Motor neuron (in vitro differentiated cells): ENCODE results near the gene ASB3. TPM values are rescaled to one million over a fixed set of nuclear protein-coding genes. Genes with fewer than 3 reads are reported as not detected.

ENCODE experiments used
- ATAC-seq, 8 experiments: fragments of 200-7000 bp; cut with Tn5 transposase; replicated peaks in 6 of 8; 2 replicates each; pipeline ENCODE4 v1.8.0; 2021; ENCODE audit warnings: mild to moderate bottlenecking in 8 of 8, moderate library complexity in 8 of 8
- H3K27ac ChIP-seq, 2 donors: fragments of 250-450 bp; sonication (Bioruptor Pico); 2 replicates each; pipeline ENCODE4 v1.9.0; 2021; ENCODE audit warnings: antibody characterized with exemption in 2 of 2, mild to moderate bottlenecking in 2 of 2, moderate library complexity in 1 of 2
- H3K4me1 ChIP-seq, 2 donors: fragments of 250-450 bp; sonication (Bioruptor Pico); replicated peaks in 1 of 2; 2 replicates each; pipeline ENCODE4 v1.6.1; 2021; ENCODE audit warnings: antibody characterized with exemption in 2 of 2, mild to moderate bottlenecking in 2 of 2, moderate library complexity in 1 of 2
- H3K4me3 ChIP-seq, 5 donors: fragments of 250-450 bp; sonication (Bioruptor Pico); 2 replicates each; pipeline ENCODE4 v1.9.0; 2021; ENCODE audit warnings: antibody characterized with exemption in 5 of 5, mild to moderate bottlenecking in 5 of 5, moderate library complexity in 4 of 5
- WGBS, 10 experiments: fragments of 450-650 bp; shearing (Covaris generic); methylation state at CpG; one replicate each; pipeline ENCODE4 v1.0.0; 2022; 5-methylcytosine and 5-hydroxymethylcytosine counted together
- in situ Hi-C, 9 experiments: fragments of 400-800 bp; cut with MboI; loops; one replicate each; pipeline ENCODE4 v1.15.0; 2021; ENCODE audit warnings: low sequenced_read_pairs in 9 of 9, low pct_unique_long_range_greater_than_20kb in 2 of 9; ENCODE audit not compliant: unreplicated experiment in 9 of 9
- total RNA-seq, 8 experiments: library from RNA; unstranded; fragments of 300-600 nt; gene quantifications; 2 replicates each; pipeline versions ENCODE4 v1.2.3 to v1.2.4, GENCODE V29; 2022

The ASB3 gene
- total RNA-seq, 8 experiments from 2014 or later, result 14.2 to 44.5 (median 38.9) TPM

DNA sequence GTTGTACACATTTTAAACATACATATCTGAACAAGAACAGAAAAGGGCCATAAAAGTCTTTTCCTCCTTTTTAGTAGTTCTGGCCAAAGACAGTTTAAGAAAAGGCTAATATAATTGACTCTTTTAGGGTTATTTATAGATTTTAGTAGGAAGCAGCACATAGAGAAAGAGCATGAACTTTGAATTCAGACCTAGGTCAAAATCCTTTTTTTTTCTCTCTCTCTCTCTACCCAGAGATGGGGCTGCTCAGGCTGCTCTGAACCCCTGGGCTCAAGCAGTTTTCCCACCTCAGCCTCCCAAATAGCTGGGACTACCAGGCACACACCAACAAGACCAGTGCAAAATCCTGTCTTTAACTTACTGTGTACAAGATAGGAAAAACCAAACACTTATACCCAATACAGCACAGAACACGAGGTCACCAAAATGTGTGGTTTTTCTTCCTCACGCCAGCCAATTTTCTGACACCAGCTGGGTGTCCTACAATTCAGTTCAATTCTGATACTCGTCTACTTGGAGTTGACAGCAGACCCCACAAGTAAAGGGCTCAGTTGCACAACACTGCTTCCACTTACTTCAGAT lies 32.2 kb upstream of the ASB3 start:
- in situ Hi-C loops, result no loop called here
- Histone ChIP-seq H3K27ac (no peak overlapping the region), H3K4me3 (no peak overlapping the region), H3K4me1 (no peaks in the 10 kb centered on the region)
- ATAC-seq, result no peak
- WGBS, 10 experiments, result 80 to 100% (median 98%) methylated on average over 1 to 3 of the region's 3 CpGs; no CpG with 5 or more reads in 4 of the 10 experiments

DNA sequence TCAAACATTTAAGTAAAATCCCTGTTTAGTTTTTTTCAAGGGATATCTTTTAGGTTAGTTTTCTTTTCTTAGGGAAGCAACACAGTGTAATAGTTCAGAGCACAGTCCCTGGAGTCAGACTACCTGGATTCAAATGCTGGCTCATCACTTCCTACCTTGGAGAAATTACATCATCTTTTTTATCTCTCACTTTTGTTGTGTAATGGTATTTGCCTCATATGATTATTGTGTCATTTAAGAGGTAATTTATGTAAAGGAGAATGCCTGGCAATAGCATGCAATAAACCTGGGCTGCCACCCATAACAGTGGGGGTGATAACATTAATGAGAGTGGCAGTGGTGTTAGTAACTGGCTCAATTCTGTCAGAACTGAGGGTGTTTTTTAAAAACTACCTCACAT lies 26.4 kb upstream of the ASB3 start:
- H3K27ac ChIP-seq, result no peak overlapping the region
- no peak overlapping the region for H3K4me3 ChIP-seq
- no peaks in the 10 kb centered on the region for H3K4me1 ChIP-seq
- ATAC-seq, result no peak
- in situ Hi-C loops, result no loop called here

DNA sequence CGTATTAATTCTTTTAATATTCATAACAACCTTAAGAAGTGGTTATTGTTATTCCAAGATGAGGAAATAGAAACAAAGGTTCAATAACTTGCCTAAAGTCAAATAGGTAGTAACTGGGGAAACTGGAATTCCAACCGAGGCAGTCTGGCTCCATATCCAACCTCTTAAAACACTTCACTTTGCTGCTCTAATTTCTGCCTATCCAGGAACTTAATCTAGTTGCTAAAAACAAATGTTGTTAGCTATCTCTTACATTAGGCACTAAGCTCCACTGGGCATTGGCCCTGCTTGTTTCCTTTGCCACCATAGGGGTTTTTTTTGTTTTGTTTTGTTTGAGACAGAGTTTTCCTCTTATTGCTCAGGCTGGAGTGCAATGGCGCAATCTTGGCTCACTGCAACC lies 24.8 kb upstream of the ASB3 start:
- in situ Hi-C loops, result no loop called here
- H3K27ac ChIP-seq, result no peak overlapping the region
- no peak overlapping the region for H3K4me3 ChIP-seq
- no peaks in the 10 kb centered on the region for H3K4me1 ChIP-seq
- no peak for ATAC-seq
- 80 to 100% (median 92%) methylated on average over 1 to 3 of the region's 3 CpGs; no CpG with 5 or more reads in 2 of the 10 experiments for WGBS, 10 experiments

DNA sequence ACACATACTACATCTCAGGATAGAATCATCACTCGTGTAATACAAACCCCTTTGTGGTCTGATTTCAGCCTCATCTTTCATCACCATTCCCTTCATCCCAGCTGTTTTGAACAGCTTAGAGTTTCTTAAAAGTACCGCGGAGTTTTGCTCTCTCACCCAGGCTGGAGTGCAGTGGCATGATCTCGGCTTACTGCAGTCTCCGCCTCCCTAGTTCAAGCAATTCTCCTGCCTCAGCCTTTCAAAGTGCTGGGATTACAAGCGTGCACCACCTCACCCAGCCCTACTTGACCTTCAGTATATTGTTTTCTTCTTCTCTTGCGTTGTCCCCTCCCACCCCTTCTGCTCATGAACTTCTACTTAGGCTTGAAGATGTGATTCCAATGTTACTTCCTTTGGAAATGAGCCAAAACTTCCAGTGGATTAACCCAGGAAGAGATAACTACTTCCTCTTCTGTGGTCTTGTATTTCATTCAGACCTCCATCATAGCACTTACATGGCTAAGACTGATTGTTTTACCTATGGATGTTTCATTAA lies 15.9 kb upstream of the ASB3 start:
- H3K4me3 ChIP-seq, result no peak overlapping the region
- H3K27ac ChIP-seq, result no peak overlapping the region
- ATAC-seq, result no peak
- 40 to 100% (median 81%) methylated on average over 1 to 7 of the region's 7 CpGs for WGBS, 10 experiments
- H3K4me1 ChIP-seq, result no peaks in the 10 kb centered on the region
- in situ Hi-C loops, result no loop called here

DNA sequence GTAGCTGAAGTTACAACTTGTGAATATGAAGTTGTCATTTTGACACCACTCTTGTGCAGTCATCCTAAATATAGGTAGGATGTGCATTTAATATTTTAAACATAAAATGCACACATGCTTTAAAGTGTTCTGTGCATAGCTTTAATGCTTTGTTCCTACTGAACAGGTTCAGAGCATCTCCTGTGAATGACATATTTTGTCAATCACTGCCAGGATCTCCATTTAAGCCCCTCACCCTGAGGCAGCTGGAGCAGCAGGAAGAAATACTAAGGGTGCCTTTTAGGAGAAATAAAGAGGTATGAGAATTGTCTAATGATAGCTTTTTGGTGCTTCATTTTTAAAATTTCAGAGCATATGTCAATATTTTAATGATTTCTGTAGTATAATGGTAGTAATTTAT lies 14.8 kb upstream of the ASB3 start:
- ATAC-seq, result no peak
- Histone ChIP-seq H3K4me1 (no peaks in the 10 kb centered on the region), H3K27ac (no peak overlapping the region), H3K4me3 (no peak overlapping the region)
- in situ Hi-C loops, result no loop called here

DNA sequence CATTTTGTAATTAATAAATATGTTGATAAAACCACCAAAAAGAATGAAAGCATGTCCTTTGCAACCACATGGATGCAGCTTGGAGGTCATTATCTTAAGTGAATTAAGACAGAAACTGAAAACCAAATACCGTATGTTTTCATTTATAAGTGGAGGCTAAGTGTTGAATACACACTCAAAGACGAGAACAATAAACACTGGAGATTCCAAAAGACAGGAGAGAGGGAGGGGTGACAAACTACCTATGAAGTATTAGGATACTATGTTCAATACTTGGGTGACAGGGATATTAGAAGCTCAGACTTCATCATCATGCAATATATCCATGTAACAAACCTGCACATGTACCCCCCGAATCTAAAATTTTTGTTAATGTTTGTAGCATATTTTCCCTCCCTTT lies 7.1 kb upstream of the ASB3 start:
- WGBS, 10 experiments, result 31 to 96% (median 89%) methylated on average over 2 to 3 of the region's 3 CpGs; no CpG with 5 or more reads in 1 of the 10 experiments
- in situ Hi-C loops, result no loop called here
- no peak overlapping the region for H3K27ac ChIP-seq
- no peak for ATAC-seq
- H3K4me1 ChIP-seq, result no peaks in the 10 kb centered on the region
- H3K4me3 ChIP-seq, result no peak overlapping the region

DNA sequence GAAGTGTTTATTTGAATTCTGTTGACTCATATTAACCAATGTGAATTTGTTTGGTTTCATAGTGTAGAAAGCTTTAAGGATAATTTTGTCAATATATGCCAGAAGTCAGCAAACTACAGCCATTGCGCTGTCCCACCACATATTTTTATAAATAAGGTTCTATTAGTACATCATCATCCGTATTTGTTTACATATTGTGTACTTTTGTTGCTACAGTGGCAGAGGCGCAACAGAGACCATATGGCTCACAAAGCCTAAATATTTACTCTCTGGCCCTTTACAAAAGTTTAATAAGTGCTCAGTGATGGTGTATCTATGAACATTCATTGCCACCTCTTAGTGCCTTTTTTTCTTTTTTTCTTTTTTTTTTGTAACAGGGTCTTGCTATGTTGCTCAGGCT lies 6.5 kb upstream of the ASB3 start:
- Histone ChIP-seq H3K4me3 (no peak overlapping the region), H3K4me1 (peaks cover 1 to 5% of the 10 kb centered on the region in 2 donors), H3K27ac (no peak overlapping the region)
- ATAC-seq, result no peak
- in situ Hi-C loops, result no loop called here
- 78 to 100% (median 96%) methylated on average over 1 to 3 of the region's 3 CpGs; no CpG with 5 or more reads in 2 of the 10 experiments for WGBS, 10 experiments

DNA sequence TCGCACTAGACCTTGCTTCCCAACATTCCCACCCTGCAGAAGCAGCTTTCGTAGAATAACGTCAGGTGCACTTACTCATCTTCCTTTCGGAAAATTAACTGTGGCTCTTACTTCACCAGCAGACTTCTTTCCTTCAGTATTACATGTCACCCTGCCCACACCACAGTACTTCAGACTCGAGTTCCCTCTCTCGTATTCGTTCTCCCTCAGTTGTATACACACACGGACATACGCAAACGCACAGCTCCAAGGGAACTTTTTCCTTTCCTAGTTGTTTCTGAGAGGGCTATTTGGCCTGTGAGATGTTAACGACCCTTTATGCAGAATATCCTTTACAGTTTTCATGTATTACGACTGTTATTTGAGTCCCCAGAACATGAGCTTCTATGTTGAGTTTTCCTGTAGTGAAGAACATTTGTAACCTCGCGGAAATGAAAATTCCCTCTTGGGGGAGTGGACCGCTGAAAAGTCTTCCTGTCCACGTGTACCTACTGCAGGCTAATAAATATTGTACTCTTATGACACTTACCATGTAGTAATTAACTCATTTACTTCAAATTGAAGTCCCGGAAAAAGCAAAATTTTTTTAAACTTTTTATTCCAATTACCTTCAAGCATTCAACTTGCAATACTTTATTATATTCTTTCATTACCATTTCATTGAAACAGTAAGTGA lies 999 bp upstream of the ASB3 start:
- in situ Hi-C loops, result no loop called here
- 1 to 11% (median 7%) methylated on average over 7 to 17 of the region's 17 CpGs for WGBS, 10 experiments
- peak in 5 of 8 experiments; percentile 0 to 6 (median 4) for ATAC-seq
- peak overlapping the region; percentile 84 to 94 for H3K27ac ChIP-seq
- peaks cover 19 to 22% of the 10 kb centered on the region in 2 donors for H3K4me1 ChIP-seq
- peak overlapping the region; percentile 67 to 81 (median 72) for H3K4me3 ChIP-seq

DNA sequence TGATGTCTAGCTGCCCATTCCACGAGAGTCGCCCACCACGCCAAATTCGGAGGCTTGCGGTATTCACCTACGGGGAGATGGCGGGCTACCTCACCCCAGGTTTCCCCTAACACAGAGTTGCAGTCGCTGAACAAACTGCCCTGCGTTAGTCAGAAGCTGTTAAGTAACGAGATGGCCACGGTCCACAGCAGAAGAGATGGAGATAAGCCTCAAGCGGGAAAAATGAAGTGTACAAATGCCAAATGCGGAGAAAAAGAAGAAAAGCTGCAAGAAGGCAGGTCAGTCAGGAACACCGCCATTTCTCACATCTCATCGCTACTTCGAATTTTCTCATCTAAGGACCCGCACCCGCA lies 425 bp downstream of the ASB3 start:
- in situ Hi-C loops, result no loop called here
- whole genome bisulfite sequencing, 10 experiments, result 0% methylated on average over 3 to 15 of the region's 18 CpGs
- Histone ChIP-seq H3K4me1 (peaks cover 19 to 22% of the 10 kb centered on the region in 2 donors), H3K27ac (peak overlapping the region; percentile 84 to 94), H3K4me3 (peak overlapping the region; percentile 67 to 81 (median 72))
- peak; percentile 11 to 42 (median 28) for ATAC-seq

DNA sequence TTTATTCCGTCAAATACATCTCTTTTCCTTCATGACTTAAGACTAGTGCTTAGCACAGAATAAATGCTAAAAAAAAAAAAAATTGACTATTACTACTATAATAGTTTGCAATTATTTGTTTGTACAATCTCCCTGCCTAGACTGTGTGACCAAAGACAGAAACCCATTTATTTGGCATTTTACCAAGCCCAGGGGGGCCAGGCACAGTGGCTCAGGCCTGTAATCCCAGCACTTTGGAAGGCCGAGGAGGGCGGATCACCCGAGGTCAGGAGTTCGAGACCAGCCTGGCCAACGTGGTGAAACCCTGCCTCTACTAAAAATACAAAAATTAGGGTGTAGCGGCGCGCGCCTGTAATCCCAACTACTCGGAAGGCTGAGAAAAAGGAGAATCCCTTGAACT lies 1.4 kb downstream of the ASB3 start:
- in situ Hi-C loops, result no loop called here
- Histone ChIP-seq H3K4me3 (peak overlapping the region; percentile 67 to 81 (median 72)), H3K27ac (peak overlapping the region in 1 of 2 donors; percentile 94), H3K4me1 (peaks cover 19 to 22% of the 10 kb centered on the region in 2 donors)
- WGBS, 10 experiments, result 0 to 75% (median 63%) methylated on average over 1 to 10 of the region's 11 CpGs; no CpG with 5 or more reads in 3 of the 10 experiments
- ATAC-seq, result peak in 1 of 8 experiments; percentile 2

DNA sequence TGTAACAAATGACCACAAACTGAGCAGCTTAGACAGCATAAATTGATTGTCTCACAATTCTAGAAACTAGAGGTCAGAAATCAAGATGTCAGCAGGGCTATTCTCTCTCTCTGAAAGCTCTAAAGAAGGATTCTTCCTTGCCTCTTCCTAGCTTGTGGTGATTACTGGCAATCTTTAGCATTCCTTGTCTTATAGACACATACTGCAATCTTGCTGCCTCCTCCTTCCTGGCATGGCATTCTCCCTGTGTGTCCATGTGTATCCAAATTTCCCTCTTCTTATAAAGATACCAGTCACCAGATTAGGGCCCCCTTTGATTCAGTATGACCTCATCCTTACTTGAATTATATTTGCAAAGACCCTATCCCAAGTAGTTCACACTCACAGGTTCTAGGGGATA lies 2.3 kb downstream of the ASB3 start:
- no peak for ATAC-seq
- Histone ChIP-seq H3K4me3 (peak overlapping the region in 3 of 5 donors; percentile 69 to 81 (median 80)), H3K4me1 (peaks cover 19 to 22% of the 10 kb centered on the region in 2 donors), H3K27ac (no peak overlapping the region)
- in situ Hi-C loops, result no loop called here

DNA sequence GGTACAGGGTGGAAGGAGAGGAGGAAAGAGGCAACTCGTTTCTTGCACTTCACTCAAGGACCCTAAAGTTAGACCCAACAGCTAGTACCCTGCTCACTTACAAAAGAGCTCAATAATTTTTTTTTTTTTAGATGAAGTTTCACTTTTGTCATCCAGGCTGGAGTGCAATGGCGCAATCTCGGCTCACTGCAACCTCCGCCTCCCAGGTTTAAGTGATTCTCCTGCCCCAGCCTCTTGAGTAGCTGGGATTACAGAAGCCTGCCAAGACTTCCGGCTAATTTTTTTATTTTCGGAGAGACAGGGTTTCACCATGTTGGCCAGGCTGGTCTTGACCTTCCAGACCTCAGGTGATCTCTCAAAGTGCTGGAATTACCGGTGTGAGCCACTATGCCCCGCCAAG lies 4.1 kb downstream of the ASB3 start:
- ATAC-seq, result no peak
- Histone ChIP-seq H3K4me1 (peaks cover 14 to 16% of the 10 kb centered on the region in 2 donors), H3K27ac (no peak overlapping the region), H3K4me3 (no peak overlapping the region)
- 79 to 96% (median 87%) methylated on average over 3 to 8 of the region's 8 CpGs; no CpG with 5 or more reads in 2 of the 10 experiments for WGBS, 10 experiments
- in situ Hi-C loops, result no loop called here

DNA sequence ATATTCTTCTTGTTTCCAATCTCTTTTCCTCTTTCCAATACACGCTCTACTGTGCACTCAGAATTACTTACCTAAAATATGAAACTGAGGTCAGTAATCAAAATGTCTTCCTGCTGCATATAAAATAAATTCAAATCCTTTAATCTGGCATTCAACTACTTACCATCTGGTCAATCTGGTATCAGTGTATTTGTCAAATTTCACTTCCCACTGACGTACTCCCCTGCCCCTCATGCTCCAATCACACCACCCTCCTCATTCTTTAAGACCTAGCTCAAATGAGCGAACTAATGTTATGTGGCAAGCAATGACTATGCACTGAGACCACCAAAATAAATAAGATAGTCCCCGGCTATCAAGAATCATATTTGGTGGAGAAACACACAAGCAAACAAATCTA lies 6.7 kb downstream of the ASB3 start:
- Histone ChIP-seq H3K4me3 (no peak overlapping the region), H3K27ac (no peak overlapping the region), H3K4me1 (peaks cover 9 to 10% of the 10 kb centered on the region in 2 donors)
- 90 to 100% (median 98%) methylated on average over 1 to 4 of the region's 4 CpGs; no CpG with 5 or more reads in 2 of the 10 experiments for WGBS, 10 experiments
- ATAC-seq, result no peak
- in situ Hi-C loops, result no loop called here
